ENCODE measurements around the gene FANCB. TPM values are rescaled to one million over a fixed set of nuclear protein-coding genes. Genes with fewer than 3 reads are reported as not detected.

FANCB gene
- total and polyA plus RNA-seq, 2 of the 4 experiments (the other 2 are of a cell fraction), result 2.5 to 7.7 TPM

GRCh38 chrX:14873676-14874049 is 794 bp upstream of the FANCB start:
- DNase-seq (no peak), ATAC-seq (ENCODE audit: low read depth) (no peak)
- Histone ChIP-seq H2BK120ac (ENCODE audit: low read depth, low read length) (peak overlapping the region; percentile 30; the same call in 1 of the 2 replicates), H2BK20ac (ENCODE audit: low read depth, low read length) (no peak overlapping the region), H3K4me1 (ENCODE audit: control insufficient read depth, insufficient read depth, low read length) (no peaks in the 10 kb centered on the region), H2AK9ac (replicated peaks; ENCODE audit: low read depth, low read length, poor library complexity) (peak overlapping the region; percentile 95), H4K8ac (ENCODE audit: low read depth in 2 of 2, low read length in 2 of 2) (peak overlapping the region; percentile 18 to 88; a peak in 1 of 4 replicates), H4K91ac (ENCODE audit: insufficient read depth, low read depth, low read length) (peak overlapping the region; percentile 52), H2AK5ac (ENCODE audit: low read depth, low read length) (peak overlapping the region; percentile 66; the same call in 1 of the 2 replicates), H3K4ac (ENCODE audit: low read depth, low read length) (peak overlapping the region; percentile 86), H2AFZ (replicated peaks; ENCODE audit: low read length, poor library complexity) (peak overlapping the region; percentile 97), H3K14ac (replicated peaks; ENCODE audit: low read depth, low read length) (peak overlapping the region; percentile 92), H4K5ac (ENCODE audit: low read depth, low read length) (peak overlapping the region; percentile 48), H3K9ac (ENCODE audit: low read depth, low read length) (peak overlapping the region; percentile 92), H3K23ac (ENCODE audit: low read depth, low read length) (peak overlapping the region; percentile 91), H2BK15ac (ENCODE audit: low read depth, low read length) (no peak overlapping the region; the same call in 2 of the 3 replicates), H3K27me3 (ENCODE audit: control insufficient read depth, insufficient read depth, low read length) (no peaks in the 10 kb centered on the region), H3K79me1 (ENCODE audit: low read depth in 1 of 2, low read length in 2 of 2) (peaks cover 18 to 21% of the 10 kb centered on the region in 2 experiments), H2BK5ac (ENCODE audit: low read depth, low read length, poor library complexity, severe bottlenecking) (peak overlapping the region; percentile 61), H3K4me2 (ENCODE audit: low read depth, low read length) (peak overlapping the region; percentile 94), H3K9me3 (ENCODE audit: control insufficient read depth, insufficient read depth, low read length) (no peaks in the 10 kb centered on the region), H3K36me3 (ENCODE audit: control insufficient read depth, insufficient read depth, low read length) (peaks cover 2% of the 10 kb centered on the region), H3K56ac (ENCODE audit: extremely low read depth, insufficient read depth, low read length) (peak overlapping the region; percentile 60), H3K4me3 (ENCODE audit: insufficient read depth, low read depth, low read length) (peak overlapping the region; percentile 96), H3K18ac (ENCODE audit: low read depth, low read length) (peak overlapping the region; percentile 34), H3K27ac (ENCODE audit: insufficient read depth, low read length) (peak overlapping the region; percentile 74), H3K9me1 (ENCODE audit: insufficient read depth, low read length) (no peaks in the 10 kb centered on the region), H4K20me1 (ENCODE audit: insufficient read depth, low read length) (no peaks in the 10 kb centered on the region)
- intact Hi-C loops (cut with micrococcal nuclease), result loop anchor here (2.0 to 5.0 kb wide), 3 partner anchors 184 to 269 kb away; no protein-coding TSS in a partner anchor
- CTCF ChIA-PET, result no interaction called here
- POLR2A ChIA-PET (ENCODE audit: unreplicated experiment), result no interaction called here
- TF ChIP-seq USF2 (IDR thresholded peaks at IDR 0.05; ENCODE audit: low read depth, low read length), result no peak
- TF ChIP-seq POLR2A (IDR thresholded peaks at IDR 0.05; ENCODE audit: low read depth, low read length), result no peak
- TF ChIP-seq ELK1 (IDR thresholded peaks at IDR 0.05; ENCODE audit: borderline replicate concordance, low read depth, low read length), result no peak
- TF ChIP-seq MXI1 (IDR thresholded peaks at IDR 0.05; ENCODE audit: borderline replicate concordance, low read depth, low read length), result no peak
- no peak for TF ChIP-seq NFE2L2 (IDR thresholded peaks at IDR 0.05; ENCODE audit: low read depth, low read length)
- TSS peak; percentile 51 for BruUV-seq (replicated peaks)
- dilution Hi-C loops (cut with HindIII; ENCODE audit: low sequenced_read_pairs, unreplicated experiment), result no loop called here
- WGBS, 2 experiments (ENCODE audit: extremely low coverage in 2 of 2, insufficient read length in 1 of 2), result 33% methylated on average over 1 of the region's 8 CpGs; no CpG with 5 or more reads in 1 of the 2 experiments
- in situ Hi-C loops (cut with MboI; ENCODE audit: low sequenced_read_pairs), result no loop called here
